GM21619 (cell line): ENCODE measurements around the gene FCHO1.

ENCODE experiments used
- ATAC-seq: cut with Tn5 transposase; IDR thresholded peaks from one replicate; pipeline ENCODE4 v1.9.1; 2021; ENCODE audit not compliant: unreplicated experiment

The FCHO1 gene, protein sequence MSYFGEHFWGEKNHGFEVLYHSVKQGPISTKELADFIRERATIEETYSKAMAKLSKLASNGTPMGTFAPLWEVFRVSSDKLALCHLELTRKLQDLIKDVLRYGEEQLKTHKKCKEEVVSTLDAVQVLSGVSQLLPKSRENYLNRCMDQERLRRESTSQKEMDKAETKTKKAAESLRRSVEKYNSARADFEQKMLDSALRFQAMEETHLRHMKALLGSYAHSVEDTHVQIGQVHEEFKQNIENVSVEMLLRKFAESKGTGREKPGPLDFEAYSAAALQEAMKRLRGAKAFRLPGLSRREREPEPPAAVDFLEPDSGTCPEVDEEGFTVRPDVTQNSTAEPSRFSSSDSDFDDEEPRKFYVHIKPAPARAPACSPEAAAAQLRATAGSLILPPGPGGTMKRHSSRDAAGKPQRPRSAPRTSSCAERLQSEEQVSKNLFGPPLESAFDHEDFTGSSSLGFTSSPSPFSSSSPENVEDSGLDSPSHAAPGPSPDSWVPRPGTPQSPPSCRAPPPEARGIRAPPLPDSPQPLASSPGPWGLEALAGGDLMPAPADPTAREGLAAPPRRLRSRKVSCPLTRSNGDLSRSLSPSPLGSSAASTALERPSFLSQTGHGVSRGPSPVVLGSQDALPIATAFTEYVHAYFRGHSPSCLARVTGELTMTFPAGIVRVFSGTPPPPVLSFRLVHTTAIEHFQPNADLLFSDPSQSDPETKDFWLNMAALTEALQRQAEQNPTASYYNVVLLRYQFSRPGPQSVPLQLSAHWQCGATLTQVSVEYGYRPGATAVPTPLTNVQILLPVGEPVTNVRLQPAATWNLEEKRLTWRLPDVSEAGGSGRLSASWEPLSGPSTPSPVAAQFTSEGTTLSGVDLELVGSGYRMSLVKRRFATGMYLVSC

DNA sequence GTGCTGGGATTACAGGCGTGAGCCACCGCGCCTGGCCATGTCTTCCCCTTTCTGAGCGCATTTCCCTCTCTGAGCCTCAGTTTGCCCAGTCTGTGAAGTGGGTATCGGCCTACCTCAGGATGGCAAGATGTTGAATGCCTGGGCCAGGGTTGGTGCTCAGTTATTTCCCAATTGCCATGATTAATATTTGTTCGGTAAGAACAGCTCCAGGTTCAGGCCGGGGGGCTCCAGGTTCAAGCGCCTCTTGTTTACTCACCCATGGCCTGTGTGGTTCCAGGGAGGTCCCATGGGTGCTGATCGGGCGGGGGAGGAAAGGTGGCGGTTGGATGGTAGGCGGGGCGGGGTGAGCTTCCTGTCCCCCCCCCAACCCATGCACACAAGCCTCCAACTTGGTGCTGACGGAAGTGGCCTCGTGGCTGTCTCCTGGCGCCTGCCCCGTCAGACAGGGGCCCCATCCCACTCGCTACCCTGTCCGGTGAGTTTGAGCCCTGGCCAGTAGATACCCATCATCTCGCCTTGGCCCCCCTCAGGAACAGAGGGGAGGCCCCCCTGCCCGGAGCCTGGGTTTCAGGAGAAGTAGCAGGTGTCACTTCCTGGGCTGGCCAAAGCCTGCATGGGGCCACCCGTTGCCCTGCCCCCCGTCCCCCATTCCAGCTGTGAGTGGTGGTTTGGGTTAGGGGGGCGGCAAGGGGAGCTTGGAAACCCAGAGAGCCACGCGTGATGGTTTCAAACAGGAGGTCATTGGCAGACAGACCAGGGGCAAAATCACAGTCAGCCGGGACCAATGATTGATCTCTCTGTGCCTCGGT lies at the start of gene FCHO1:
Gene FCHO1 (plus strand): TSS at position 375 of the 809 bp plus-strand sequence. CDS start 3,688 bp downstream, outside the sequence.
- no peak for ATAC-seq

DNA sequence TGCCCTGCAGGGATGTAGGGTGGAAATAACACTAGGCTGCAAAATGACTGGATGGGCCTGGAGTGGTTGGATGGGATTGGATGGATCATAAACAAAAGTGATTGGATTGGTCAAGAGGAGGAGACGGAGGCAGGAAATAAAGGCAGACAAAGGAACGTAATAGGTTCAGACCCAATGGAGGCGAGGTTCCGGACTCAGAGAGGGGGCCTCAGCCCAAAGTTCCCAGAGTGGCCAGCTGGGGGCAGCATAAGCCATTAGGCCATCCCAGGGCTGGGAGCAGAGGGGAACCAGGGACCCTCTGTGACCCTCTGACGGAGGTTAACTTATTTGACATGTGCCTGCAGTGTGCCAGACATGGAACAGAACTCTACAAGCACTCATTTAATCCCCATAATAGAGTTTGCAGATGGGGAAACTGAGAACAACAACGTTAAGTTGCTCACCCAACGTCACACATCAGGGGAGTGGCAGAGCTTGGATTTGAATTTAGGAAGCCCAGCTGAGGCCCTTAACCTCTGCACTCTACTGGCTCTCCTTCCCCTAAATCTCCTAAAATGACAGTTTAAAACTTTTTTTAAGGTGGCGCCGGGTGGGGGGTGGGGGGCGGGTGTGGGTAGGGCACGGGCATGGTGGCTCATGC lies 47.3 kb upstream of the FCHO1 start:
- ATAC-seq = no peak

DNA sequence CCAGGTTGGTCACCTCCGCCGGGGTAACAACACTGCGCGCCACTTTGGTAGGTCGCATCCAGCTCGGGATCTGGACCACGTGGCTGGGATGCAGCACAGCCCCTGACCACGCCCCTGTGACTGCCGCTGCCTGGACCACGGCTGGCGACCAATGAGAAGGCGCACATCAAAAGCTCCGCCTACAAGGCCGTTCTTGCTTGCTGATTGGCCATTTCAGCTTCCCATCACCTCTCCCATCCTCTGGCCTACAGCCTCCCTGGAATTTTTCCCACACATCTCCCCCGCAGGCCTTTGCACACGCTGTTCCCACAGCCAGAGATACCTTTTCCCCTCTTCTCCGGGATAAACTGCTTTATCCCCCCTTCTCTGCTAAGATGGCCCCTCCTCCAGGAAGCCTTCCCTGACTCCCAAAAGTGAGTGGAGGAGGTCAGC lies 44.5 kb upstream of the FCHO1 start:
- no peak for ATAC-seq

DNA sequence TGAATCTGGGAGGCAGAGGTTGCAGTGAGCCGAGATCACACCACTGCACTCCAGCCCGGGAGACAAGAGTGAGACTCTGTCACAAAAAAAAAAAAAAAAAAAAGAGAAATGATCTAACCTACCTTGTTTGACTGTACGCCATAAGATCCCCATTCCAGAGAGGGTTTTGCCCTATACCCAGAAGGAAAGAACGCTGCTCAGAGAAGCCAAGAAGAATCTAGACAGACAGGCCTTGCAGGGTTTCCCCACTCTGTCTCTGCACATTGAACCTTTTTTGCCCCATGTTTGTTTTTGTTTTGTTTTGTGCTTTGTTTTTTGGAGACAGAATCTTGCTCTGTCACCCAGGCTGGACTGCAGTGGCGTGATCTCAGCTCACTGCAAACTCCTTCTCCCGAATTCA lies 39.4 kb upstream of the FCHO1 start:
- ATAC-seq = no peak

DNA sequence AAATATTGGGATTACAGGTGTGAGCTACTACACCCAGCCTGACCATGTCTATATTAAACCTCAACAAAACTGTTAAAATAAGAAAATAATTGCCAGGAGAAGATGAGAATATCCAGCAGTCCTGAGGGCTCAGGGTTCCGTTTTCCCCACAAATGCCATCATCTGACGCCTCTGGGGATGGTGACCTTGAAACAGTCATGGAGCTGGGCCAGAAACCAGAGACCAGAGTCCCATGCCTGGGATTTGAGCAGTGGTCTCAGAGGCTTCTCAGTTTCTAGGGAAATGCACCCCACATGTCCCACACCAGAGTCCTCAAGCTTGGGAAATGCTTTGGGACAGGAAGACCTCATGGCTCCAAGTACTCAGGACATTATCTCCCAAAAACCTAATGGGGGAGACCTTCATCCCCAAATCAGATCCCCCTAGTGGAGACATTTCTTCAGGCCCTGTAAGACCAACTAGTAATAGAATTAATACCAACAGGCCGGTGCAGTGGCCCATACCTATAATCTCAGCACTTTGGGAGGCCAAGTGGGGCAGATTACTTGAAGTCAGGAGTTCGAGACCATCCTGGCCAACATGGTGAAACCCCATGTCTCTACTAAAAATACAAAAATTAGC lies 34.9 kb upstream of the FCHO1 start:
- no peak for ATAC-seq

DNA sequence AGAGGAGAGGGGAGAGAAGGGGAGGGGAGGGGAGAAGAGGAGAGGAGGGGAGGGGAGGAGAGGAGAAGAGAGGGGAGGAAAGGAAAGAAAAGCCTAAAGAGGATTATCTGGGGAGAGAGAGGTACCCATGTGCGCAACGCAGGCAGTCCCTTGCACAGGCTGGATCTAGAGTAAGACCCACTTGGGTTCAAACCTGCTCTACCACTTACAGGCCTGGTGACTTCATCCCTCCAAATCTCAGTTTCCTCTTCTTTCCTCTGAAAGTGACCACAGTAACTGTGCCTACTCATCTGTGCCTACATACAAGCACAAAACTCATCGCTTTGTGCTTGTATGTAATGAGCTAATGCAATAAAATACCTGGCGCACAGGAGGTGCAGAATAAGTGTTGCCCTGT lies 32.7 kb upstream of the FCHO1 start:
- ATAC-seq = no peak

DNA sequence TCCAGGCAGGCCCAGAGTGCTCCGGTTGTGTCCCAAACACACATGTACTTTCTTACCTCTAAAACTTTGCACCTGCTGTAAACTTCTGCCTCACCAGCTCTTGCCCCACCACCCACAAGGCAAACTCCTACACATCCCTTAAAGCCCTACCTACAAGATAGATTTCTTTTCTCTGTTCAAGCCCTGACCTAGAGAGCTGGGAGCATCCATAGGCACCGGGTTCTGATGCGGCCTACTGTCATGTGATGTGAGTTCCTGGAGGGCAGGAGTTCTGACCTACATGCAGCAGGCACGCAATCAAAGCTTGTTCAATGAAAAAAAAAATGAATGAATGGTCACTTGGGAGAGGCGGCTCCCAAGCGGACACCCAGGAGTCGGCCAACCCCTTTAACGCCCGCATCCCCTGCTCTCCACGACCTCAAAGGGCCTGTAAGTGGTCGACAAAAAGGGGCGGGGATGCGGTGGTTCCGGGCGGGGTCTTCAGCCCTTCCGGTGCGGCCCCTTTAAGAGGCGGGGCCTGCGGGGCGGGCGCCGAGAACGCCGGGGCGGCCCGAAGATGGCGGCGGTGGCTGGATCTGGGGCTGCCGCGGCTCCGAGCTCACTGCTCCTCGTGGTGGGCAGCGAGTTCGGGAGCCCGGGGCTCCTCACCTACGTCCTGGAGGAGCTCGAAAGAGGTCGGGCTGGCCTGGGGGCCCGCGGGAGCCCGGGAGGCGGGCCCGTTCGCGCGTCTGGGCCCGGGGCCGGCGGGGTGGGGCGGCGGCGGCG lies 32.1 kb upstream of the FCHO1 start, which contains the start of gene MAP1S:
Gene MAP1S (plus strand): TSS at position 534 of the 765 bp plus-strand sequence. CDS start 23 bp downstream, at position 557.
- peak; percentile 69 for ATAC-seq

DNA sequence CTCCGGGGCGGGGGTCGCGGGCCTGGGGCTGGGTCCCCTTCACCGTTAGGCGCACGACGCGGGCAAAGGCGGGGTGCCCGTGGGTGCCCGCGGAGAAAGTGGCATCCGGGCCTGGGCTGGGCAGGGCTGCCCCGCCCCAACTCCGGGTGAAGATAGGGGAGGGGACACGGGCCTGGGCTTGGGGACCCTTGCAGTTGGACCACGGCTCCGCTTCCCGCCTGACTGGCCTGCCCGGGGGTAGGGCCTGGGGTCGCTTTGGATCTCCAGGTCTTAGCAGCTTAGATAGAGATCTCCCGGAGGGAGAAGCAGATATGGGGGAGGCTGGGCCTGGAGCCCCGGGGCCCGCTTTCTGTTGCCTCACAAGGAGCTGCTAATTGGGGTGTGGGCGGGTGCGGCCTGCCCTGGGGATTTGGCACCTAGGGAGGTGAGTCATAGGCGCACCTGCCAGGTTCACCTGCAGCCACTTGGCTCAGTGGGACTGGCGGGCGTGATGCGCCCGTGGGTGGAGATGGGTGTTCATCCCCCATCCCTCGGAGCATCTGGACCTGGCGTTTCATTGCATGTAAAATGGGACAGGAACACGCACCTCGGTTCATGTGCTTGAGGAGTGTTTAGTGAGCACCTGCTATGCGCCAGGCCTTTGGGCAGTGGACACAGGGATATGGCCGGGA lies 31.4 kb upstream of the FCHO1 start:
- no peak for ATAC-seq

DNA sequence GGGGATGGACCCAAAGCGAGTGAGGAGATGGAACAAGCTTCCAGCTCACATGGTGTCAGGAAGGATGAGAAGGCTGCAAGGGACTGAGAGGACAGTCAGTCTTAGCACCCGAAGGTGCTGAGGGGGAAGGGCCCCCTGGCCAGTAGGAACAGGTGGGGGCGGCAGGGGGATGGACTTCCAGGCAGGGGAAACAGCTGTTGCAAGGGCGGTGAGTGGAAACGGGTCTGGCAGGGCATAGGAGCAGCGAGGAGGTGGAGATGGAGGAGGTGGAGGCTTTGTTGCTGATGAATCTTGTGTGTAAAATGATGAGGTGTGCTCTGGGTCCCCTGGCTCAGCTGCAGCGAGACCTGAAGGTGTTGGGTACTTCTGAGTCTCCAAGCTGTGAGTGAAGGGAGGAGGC lies 30.8 kb upstream of the FCHO1 start:
- no peak for ATAC-seq

DNA sequence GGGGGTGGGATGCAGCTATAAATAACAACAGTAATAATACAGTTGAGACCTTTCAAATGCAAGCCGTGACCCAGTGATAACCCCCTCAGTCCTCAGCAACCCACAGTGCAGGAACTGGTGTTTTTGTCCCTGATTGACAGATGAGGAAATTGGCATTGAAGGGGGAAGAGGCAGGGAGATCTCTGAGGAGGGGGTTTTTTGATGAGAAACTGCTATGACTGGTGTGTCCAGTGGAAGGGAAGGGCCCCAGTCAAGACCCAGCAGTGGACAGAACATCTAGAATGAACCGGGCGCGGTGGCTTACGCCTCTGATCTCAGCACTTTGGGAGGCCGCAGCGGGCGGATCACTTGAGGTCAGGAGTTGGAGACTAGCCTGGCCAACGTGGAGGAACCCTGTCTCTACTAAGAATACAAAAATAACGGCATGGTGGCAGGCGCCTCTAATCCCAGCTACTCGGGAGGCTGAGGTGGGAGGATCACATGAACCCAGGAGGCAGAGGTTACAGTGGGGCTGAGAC lies 30.1 kb upstream of the FCHO1 start:
- no peak for ATAC-seq

DNA sequence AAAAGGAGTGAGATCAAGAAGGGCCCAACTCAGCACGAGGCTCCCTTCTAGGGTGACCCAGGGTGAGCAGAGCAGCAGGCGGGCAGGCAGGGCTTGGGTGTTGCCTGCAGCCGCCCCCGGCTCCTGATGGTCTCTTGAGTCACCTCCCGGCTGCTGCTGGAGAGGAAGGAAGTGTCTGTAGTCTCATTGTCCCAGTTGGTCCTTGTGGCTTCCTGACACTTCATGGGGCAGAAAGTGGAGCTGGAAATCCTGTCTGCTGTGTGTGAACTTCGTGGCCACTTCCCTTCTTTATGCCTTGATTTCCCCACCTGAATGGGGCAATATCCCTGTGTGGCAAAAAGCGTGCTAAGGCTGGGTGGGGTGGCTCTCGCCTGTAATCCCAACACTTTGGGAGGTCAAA lies 29.5 kb upstream of the FCHO1 start:
- no peak for ATAC-seq

DNA sequence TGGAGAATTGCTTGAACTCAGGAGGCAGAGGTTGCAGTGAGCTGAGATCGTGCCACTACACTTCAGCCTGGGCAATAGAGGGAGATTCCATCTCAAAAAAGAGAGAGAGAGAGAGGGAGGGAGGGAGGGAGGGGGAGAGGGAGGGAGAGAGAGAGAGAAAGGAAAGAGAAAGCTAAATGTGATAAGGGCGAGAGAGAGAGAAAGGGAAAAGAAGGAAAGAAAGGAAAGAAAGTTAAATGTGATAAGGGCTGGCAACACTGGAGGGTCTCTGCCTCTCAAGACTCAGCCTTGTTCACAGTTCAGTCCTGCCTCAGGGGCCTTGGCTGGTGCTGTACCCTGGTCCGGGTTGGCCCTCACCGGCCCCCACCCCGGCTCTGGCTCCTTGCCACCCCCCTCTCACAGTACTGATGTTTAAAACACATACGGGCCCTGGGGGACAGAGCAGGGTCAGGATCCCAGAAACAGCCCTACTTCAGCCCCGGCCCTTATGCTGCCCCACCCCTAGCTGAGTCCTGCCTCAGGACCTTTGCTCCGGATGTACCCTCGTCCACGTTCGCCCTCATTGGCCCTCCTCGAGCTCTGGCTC lies 28.5 kb upstream of the FCHO1 start:
- ATAC-seq = no peak

DNA sequence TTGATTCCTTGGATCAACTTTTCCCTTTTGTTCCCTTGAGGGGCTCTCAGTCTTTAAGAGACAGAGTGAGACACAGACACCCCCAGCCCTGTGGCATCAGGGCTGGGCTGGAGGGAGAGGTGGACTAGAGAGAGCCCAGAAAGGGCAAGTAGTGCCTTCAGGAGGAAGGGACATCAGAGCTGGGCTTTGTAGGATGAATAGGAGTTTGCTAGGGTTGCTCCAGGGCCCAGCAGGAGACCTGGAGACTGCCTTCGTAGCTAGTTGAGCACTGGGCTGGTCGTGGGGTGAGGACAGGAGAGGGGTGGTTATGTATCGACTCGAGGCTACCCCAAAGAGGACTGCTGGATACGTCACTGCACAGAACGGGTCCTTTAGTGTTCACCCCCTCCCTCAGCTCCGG lies 26.6 kb upstream of the FCHO1 start:
- no peak for ATAC-seq

DNA sequence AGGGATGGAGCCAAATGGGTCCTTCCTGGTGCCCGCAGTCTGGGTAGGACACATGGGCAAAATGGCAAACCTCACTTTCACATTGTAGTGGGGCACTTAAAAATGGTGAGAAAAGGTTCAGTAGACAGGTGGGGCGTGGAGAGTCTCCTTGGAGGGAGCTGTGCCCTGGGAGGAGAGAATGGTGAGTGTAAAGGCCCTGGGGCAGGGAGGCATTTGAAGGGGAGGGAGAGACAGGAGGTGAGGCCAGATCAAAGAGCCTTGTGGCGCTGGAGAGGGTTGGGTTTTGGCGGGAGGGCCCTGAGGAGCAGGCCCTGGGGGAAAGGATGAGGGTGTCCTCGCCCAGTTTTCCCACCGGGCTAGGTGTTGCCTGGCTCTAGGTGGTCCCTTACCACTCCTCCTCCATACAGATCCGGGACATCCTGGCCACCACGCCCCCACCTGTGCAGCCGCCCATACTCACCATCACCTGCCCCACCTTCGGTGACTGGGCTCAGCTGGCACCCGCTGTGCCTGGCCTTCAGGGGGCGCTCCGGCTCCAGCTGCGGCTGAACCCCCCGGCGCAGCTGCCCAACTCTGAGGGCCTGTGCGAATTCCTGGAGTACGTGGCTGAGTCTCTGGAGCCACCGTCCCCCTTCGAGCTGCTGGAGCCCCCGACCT lies 25.7 kb upstream of the FCHO1 start:
- ATAC-seq = no peak

DNA sequence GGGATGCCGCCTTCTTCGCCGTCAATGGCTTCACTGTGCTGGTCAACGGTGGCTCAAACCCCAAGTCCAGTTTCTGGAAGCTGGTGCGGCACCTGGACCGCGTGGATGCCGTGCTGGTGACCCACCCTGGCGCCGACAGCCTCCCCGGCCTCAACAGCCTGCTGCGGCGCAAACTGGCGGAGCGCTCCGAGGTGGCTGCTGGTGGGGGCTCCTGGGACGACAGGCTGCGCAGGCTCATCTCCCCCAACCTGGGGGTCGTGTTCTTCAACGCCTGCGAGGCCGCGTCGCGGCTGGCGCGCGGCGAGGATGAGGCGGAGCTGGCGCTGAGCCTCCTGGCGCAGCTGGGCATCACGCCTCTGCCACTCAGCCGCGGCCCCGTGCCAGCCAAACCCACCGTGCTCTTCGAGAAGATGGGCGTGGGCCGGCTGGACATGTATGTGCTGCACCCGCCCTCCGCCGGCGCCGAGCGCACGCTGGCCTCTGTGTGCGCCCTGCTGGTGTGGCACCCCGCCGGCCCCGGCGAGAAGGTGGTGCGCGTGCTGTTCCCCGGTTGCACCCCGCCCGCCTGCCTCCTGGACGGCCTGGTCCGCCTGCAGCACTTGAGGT lies 25.0 kb upstream of the FCHO1 start:
- no peak for ATAC-seq

DNA sequence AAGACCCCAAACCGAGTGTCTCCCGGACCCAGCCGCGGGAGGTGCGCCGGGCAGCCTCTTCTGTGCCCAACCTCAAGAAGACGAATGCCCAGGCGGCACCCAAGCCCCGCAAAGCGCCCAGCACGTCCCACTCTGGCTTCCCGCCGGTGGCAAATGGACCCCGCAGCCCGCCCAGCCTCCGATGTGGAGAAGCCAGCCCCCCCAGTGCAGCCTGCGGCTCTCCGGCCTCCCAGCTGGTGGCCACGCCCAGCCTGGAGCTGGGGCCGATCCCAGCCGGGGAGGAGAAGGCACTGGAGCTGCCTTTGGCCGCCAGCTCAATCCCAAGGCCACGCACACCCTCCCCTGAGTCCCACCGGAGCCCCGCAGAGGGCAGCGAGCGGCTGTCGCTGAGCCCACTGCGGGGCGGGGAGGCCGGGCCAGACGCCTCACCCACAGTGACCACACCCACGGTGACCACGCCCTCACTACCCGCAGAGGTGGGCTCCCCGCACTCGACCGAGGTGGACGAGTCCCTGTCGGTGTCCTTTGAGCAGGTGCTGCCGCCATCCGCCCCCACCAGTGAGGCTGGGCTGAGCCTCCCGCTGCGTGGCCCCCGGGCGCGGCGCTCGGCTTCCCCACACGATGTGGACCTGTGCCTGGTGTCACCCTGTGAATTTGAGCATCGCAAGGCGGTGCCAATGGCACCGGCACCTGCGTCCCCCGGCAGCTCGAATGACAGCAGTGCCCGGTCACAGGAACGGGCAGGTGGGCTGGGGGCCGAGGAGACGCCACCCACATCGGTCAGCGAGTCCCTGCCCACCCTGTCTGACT lies 24.1 kb upstream of the FCHO1 start:
- ATAC-seq = no peak
